ENCODE measurements around the gene DLG2.

GRCh38 chr11:84857746-84858145 lies 769.4 kb downstream of the DLG2 start:
- TF ChIP-seq, protein P1, sequence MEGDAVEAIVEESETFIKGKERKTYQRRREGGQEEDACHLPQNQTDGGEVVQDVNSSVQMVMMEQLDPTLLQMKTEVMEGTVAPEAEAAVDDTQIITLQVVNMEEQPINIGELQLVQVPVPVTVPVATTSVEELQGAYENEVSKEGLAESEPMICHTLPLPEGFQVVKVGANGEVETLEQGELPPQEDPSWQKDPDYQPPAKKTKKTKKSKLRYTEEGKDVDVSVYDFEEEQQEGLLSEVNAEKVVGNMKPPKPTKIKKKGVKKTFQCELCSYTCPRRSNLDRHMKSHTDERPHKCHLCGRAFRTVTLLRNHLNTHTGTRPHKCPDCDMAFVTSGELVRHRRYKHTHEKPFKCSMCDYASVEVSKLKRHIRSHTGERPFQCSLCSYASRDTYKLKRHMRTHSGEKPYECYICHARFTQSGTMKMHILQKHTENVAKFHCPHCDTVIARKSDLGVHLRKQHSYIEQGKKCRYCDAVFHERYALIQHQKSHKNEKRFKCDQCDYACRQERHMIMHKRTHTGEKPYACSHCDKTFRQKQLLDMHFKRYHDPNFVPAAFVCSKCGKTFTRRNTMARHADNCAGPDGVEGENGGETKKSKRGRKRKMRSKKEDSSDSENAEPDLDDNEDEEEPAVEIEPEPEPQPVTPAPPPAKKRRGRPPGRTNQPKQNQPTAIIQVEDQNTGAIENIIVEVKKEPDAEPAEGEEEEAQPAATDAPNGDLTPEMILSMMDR (IDR thresholded peaks at IDR 0.05; ENCODE audit: low read depth, low read length, poor library complexity, severe bottlenecking) = no peak
- TF ChIP-seq EZH2phosphoT487 (IDR thresholded peaks at IDR 0.05; ENCODE audit: borderline replicate concordance, low read length) = no peak

All from DOHH2 (cell line).